ENCODE measurements around the gene RTN1.

DNA sequence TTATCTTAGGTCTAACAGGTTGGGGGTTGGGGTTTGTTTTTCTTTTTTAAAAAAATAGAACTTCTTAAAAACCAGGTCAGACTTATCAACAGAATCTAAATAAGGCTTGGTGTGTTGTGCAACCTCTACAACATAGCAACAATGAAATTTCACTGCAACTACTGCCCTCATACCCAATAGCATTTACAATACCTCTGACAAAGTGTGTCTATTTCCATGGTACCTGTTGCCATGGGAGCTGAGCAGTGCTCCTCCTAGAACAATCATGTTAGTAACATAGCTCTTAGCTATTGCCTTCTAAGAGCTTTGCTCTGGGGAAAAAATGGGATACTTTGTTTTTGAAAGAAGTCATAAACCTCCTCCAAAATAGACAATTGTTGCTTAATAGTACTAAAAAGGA, 190.7 kb downstream of the RTN1 start:
- TF ChIP-seq, protein P1, sequence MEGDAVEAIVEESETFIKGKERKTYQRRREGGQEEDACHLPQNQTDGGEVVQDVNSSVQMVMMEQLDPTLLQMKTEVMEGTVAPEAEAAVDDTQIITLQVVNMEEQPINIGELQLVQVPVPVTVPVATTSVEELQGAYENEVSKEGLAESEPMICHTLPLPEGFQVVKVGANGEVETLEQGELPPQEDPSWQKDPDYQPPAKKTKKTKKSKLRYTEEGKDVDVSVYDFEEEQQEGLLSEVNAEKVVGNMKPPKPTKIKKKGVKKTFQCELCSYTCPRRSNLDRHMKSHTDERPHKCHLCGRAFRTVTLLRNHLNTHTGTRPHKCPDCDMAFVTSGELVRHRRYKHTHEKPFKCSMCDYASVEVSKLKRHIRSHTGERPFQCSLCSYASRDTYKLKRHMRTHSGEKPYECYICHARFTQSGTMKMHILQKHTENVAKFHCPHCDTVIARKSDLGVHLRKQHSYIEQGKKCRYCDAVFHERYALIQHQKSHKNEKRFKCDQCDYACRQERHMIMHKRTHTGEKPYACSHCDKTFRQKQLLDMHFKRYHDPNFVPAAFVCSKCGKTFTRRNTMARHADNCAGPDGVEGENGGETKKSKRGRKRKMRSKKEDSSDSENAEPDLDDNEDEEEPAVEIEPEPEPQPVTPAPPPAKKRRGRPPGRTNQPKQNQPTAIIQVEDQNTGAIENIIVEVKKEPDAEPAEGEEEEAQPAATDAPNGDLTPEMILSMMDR (conservative IDR thresholded peaks at IDR 0.05; ENCODE audit: low read depth in 2 of 2), result no peak
- TF ChIP-seq EZH2 (IDR thresholded peaks at IDR 0.05; ENCODE audit: low read depth, unreplicated experiment) (no peak), EZH2phosphoT487 (IDR thresholded peaks at IDR 0.05; ENCODE audit: unreplicated experiment) (no peak), CREB1 (CRISPR knock-in tag; IDR thresholded peaks at IDR 0.05; ENCODE audit: low read depth) (no peak)
